H1 (cell line): Measurements from ENCODE around the gene RBM38. TPM values are rescaled to one million over a fixed set of nuclear protein-coding genes. Genes with fewer than 3 reads are reported as not detected.

ENCODE experiments used
- CTCF ChIA-PET: fragments of 300-600 bp; sonication (Branson Sonifier 250); formaldehyde crosslinking; loops from one replicate; lab custom pipeline; 2021; ENCODE audit not compliant: partially characterized antibody; lab: Charles Lee
- POLR2A ChIA-PET: fragments of 300-600 bp; sonication (Branson Sonifier 250); formaldehyde crosslinking; loops from one replicate; lab custom pipeline; 2021; ENCODE audit warnings: inconsistent platforms; ENCODE audit not compliant: partially characterized antibody; lab: Charles Lee
- DNase-seq, 2 experiments: peaks; one replicate each; pipeline versions ENCODE4 v3.0.0 to v3.0.0-alpha.2; 2010 to 2022; ENCODE audit warnings: low spot score in 2 of 2, low read depth in 1 of 2, mixed read lengths in 1 of 2
- FAIRE-seq: peaks from 2 replicates; lab custom pipeline; 2011; peaks lifted over from hg19 to GRCh38; lab: Jason Lieb, UNC
- H2AFZ ChIP-seq: 2 replicates; pipeline ENCODE4 v1.8.1; 2012; ENCODE audit warnings: low read length, inconsistent platforms
- H2AK5ac ChIP-seq: 2 replicates; pipeline ENCODE4 v1.6.1; 2013; ENCODE audit warnings: low read depth, low read length
- H2BK120ac ChIP-seq: replicated peaks from 2 replicates; pipeline ENCODE3; 2013; ENCODE audit warnings: low read depth, low read length, inconsistent platforms
- H2BK12ac ChIP-seq: 2 replicates; pipeline ENCODE4 v1.6.1; 2013; ENCODE audit warnings: low read depth, low read length
- H2BK15ac ChIP-seq: 2 replicates; pipeline ENCODE4 v1.6.1; 2013; ENCODE audit warnings: low read length
- H2BK20ac ChIP-seq: 2 replicates; pipeline ENCODE4 v1.6.1; 2013; ENCODE audit warnings: low read length
- H2BK5ac ChIP-seq: 2 replicates; pipeline ENCODE4 v1.6.1; 2013; ENCODE audit warnings: low read depth, low read length
- H3K14ac ChIP-seq: 2 replicates; pipeline ENCODE4 v1.6.1; 2013; ENCODE audit warnings: inconsistent platforms; ENCODE audit not compliant: insufficient read length
- H3K18ac ChIP-seq: 2 replicates; pipeline ENCODE4 v1.6.1; 2013; ENCODE audit warnings: low read length; ENCODE audit errors: extremely low read depth
- H3K23ac ChIP-seq: 2 replicates; pipeline ENCODE4 v1.6.1; 2013; ENCODE audit warnings: inconsistent platforms; ENCODE audit not compliant: insufficient read length
- H3K23me2 ChIP-seq: 2 replicates; pipeline ENCODE4 v1.6.1; 2013; ENCODE audit warnings: low read depth, low read length
- H3K27ac ChIP-seq: 2 replicates; pipeline ENCODE4 v1.6.1; 2011; ENCODE audit warnings: low read depth, low read length, inconsistent platforms
- H3K27me3 ChIP-seq, 4 experiments: replicated peaks in 1 of 4; 1 replicate in 1 of 4; 2 replicates in 3 of 4; pipeline versions ENCODE4 v1.6.1 to v1.8.1; 2011 to 2013; ENCODE audit warnings: low read length in 3 of 4, mild to moderate bottlenecking in 3 of 4, inconsistent platforms in 2 of 4, mixed read lengths in 2 of 4, moderate library complexity in 1 of 4; ENCODE audit not compliant: control insufficient read depth in 3 of 4, insufficient read depth in 3 of 4; ENCODE audit errors: extremely low read depth in 1 of 4
- H3K36me3 ChIP-seq, 4 experiments: 2 replicates each; pipeline versions ENCODE4 v1.6.1 to v1.8.1; 2011 to 2013; ENCODE audit warnings: mild to moderate bottlenecking in 4 of 4, low read length in 3 of 4, moderate library complexity in 2 of 4, control low read depth in 1 of 4, inconsistent platforms in 1 of 4; ENCODE audit not compliant: insufficient read depth in 4 of 4, control insufficient read depth in 2 of 4
- H3K4ac ChIP-seq: replicated peaks from 2 replicates; pipeline ENCODE3; 2013; ENCODE audit warnings: low read length, low read depth, mixed read lengths, inconsistent platforms; ENCODE audit not compliant: insufficient read length
- H3K4me1 ChIP-seq, 4 experiments: replicated peaks in 1 of 4; 1 replicate in 1 of 4; 2 replicates in 3 of 4; pipeline versions ENCODE4 v1.6.1 to v1.8.1; 2011 to 2013; ENCODE audit warnings: low read length in 3 of 4, inconsistent platforms in 2 of 4, mixed read lengths in 1 of 4; ENCODE audit not compliant: insufficient read depth in 4 of 4, control insufficient read depth in 3 of 4
- H3K4me2 ChIP-seq, 2 experiments: 2 replicates each; pipeline versions ENCODE4 v1.6.1 to v1.8.1; 2011 to 2013; ENCODE audit warnings: low read depth in 2 of 2, low read length in 2 of 2, control low read depth in 1 of 2, inconsistent platforms in 1 of 2, mild to moderate bottlenecking in 1 of 2; ENCODE audit not compliant: insufficient read depth in 1 of 2
- H3K4me3 ChIP-seq, 4 experiments: fragments of 200-600, 300-600 bp in 1 of 4; sonication (generic), shearing (Covaris generic), sonication (Bioruptor Twin) in 1 of 4; 2 replicates each; pipeline versions ENCODE4 v1.5.1 to v1.8.1; 2011 to 2016; ENCODE audit warnings: low read length in 4 of 4, low read depth in 3 of 4, control low read depth in 2 of 4, inconsistent platforms in 2 of 4, mild to moderate bottlenecking in 2 of 4, mixed read lengths in 1 of 4, moderate library complexity in 1 of 4; ENCODE audit not compliant: insufficient read depth in 2 of 4; ENCODE audit errors: extremely low read depth in 1 of 4
- H3K56ac ChIP-seq: replicated peaks from 2 replicates; pipeline ENCODE3; 2013; ENCODE audit warnings: low read depth, mild to moderate bottlenecking, mixed read lengths, low read length, inconsistent platforms; ENCODE audit not compliant: insufficient read length
- H3K79me1 ChIP-seq: 2 replicates; pipeline ENCODE4 v1.6.1; 2013; ENCODE audit warnings: low read depth, low read length, control low read depth
- H3K79me2 ChIP-seq, 2 experiments: 2 replicates each; pipeline versions ENCODE4 v1.6.1 to v1.8.1; 2012 to 2013; ENCODE audit warnings: low read length in 2 of 2, mild to moderate bottlenecking in 2 of 2, inconsistent platforms in 1 of 2; ENCODE audit not compliant: insufficient read depth in 2 of 2, control insufficient read depth in 1 of 2
- H3K9ac ChIP-seq, 4 experiments: replicated peaks in 1 of 4; 1 replicate in 1 of 4; 2 replicates in 3 of 4; pipeline versions ENCODE4 v1.6.1 to v1.8.1; 2011 to 2013; ENCODE audit warnings: low read depth in 3 of 4, low read length in 3 of 4, control low read depth in 2 of 4, mild to moderate bottlenecking in 2 of 4, moderate library complexity in 2 of 4, inconsistent platforms in 1 of 4; ENCODE audit errors: extremely low read depth in 1 of 4
- H3K9me3 ChIP-seq, 2 experiments: 2 replicates each; pipeline versions ENCODE4 v1.6.1 to v1.8.1; 2012 to 2013; ENCODE audit warnings: mild to moderate bottlenecking in 2 of 2, moderate library complexity in 2 of 2, control low read depth in 1 of 2, inconsistent platforms in 1 of 2, low read depth in 1 of 2, low read length in 1 of 2, mixed read lengths in 1 of 2; ENCODE audit not compliant: insufficient read depth in 2 of 2
- H4K20me1 ChIP-seq, 2 experiments: replicated peaks in 1 of 2; 2 replicates each; pipeline versions ENCODE3 to v1.8.1; 2011 to 2013; ENCODE audit warnings: inconsistent platforms in 2 of 2, low read length in 2 of 2, mild to moderate bottlenecking in 1 of 2; ENCODE audit not compliant: insufficient read depth in 2 of 2, control insufficient read depth in 1 of 2
- H4K5ac ChIP-seq: 2 replicates; pipeline ENCODE4 v1.6.1; 2013; ENCODE audit warnings: low read length, low read depth, mixed read lengths, inconsistent platforms; ENCODE audit not compliant: insufficient read length
- H4K8ac ChIP-seq: 2 replicates; pipeline ENCODE4 v1.8.0; 2013; ENCODE audit warnings: mild to moderate bottlenecking, moderate library complexity, low read length, inconsistent platforms; ENCODE audit not compliant: insufficient read depth; ENCODE audit errors: extremely low read depth
- H4K91ac ChIP-seq: replicated peaks from 2 replicates; pipeline ENCODE3; 2013; ENCODE audit warnings: low read length, mixed read lengths, inconsistent platforms; ENCODE audit not compliant: insufficient read length
- CEBPB ChIP-seq: IDR thresholded peaks from 2 replicates; pipeline ENCODE4 v1.6.1; 2012; ENCODE audit warnings: low read depth, low read length
- CREB1 ChIP-seq: IDR thresholded peaks from 2 replicates; pipeline ENCODE4 v1.6.1; 2012; ENCODE audit warnings: inconsistent platforms
- CTBP2 ChIP-seq: IDR thresholded peaks from 2 replicates; pipeline ENCODE4 v1.7.0; 2011; ENCODE audit warnings: borderline replicate concordance, mild to moderate bottlenecking, moderate library complexity, mixed read lengths, low read length; ENCODE audit not compliant: insufficient read depth, insufficient read length
- FOSL1 ChIP-seq: IDR thresholded peaks from 2 replicates; pipeline ENCODE4 v1.6.1; 2011; ENCODE audit warnings: mild to moderate bottlenecking, low read depth, low read length, moderate library complexity; ENCODE audit not compliant: insufficient read depth
- HDAC2 ChIP-seq, 2 experiments: fragments of 300-600 bp in 1 of 2; sonication (generic) in 1 of 2; IDR thresholded peaks; 2 replicates each; pipeline ENCODE4 v1.6.1; 2011 to 2012; ENCODE audit warnings: low read depth in 2 of 2, low read length in 2 of 2, mild to moderate bottlenecking in 2 of 2, moderate library complexity in 2 of 2, borderline replicate concordance in 1 of 2, inconsistent platforms in 1 of 2
- KDM1A ChIP-seq: fragments of 200-600, 300-600 bp; sonication (generic); IDR thresholded peaks from 2 replicates; pipeline ENCODE4 v1.7.1; 2016; ENCODE audit warnings: mild to moderate bottlenecking, low read length, borderline replicate concordance
- PHF8 ChIP-seq: fragments of 200-600 bp; sonication (generic); conservative IDR thresholded peaks from 2 replicates; pipeline ENCODE4 v1.7.1; 2012; ENCODE audit warnings: low read depth, mild to moderate bottlenecking, inconsistent platforms, low read length, moderate library complexity
- POLR2A ChIP-seq, 2 experiments: IDR thresholded peaks; 1 replicate in 1 of 2; 2 replicates in 1 of 2; pipeline ENCODE4 v1.6.1; 2011; ENCODE audit warnings: low read depth in 2 of 2, low read length in 2 of 2, mild to moderate bottlenecking in 2 of 2; ENCODE audit errors: control extremely low read depth in 1 of 2
- TAF1 ChIP-seq: IDR thresholded peaks from 2 replicates; pipeline ENCODE4 v1.6.1; 2011; ENCODE audit warnings: mild to moderate bottlenecking, low read depth, low read length
- YY1 ChIP-seq: IDR thresholded peaks from 2 replicates; pipeline ENCODE4 v1.6.1; 2011; ENCODE audit warnings: low read depth, mild to moderate bottlenecking, low read length
- ZNF274 ChIP-seq: IDR thresholded peaks from 2 replicates; pipeline ENCODE4 v1.7.0; 2012; ENCODE audit warnings: low read length, borderline replicate concordance; ENCODE audit errors: extremely low read depth
- WGBS, 2 experiments: shearing (Covaris generic) in 1 of 2; methylation state at CpG; one replicate each; pipeline versions ENCODE4 v1.1.6 to v1.1.7; 2013 to 2015; ENCODE audit warnings: low lambda C conversion rate in 2 of 2, mixed read lengths in 2 of 2, inconsistent platforms in 1 of 2, low coverage in 1 of 2, missing lambda C conversion rate in 1 of 2; ENCODE audit not compliant: insufficient replicate concordance in 2 of 2, insufficient coverage in 1 of 2, insufficient read length in 1 of 2; ENCODE audit errors: extremely low coverage in 1 of 2, missing lambda C conversion rate in 1 of 2; 5-methylcytosine and 5-hydroxymethylcytosine counted together
- polyA plus RNA-seq, 7 experiments: library from polyadenylated mRNA; depleted of rRNA in 3 of 7; stranded (reverse) in 5 of 7; unstranded in 2 of 7; fragments of >200 nt in 5 of 7; fragments of 200-250 nt in 2 of 7; gene quantifications; 1 replicate in 5 of 7; 2 replicates in 1 of 7; 4 replicates in 1 of 7; pipeline versions ENCODE4 v1.2.1 to v1.2.3, GENCODE V29; 2011 to 2013; ENCODE audit warnings: missing spikeins in 2 of 7, mixed read lengths in 2 of 7
- total RNA-seq: library from RNA; stranded (reverse); fragmentation: NEBNext Ultra II Directional; extraction: Animal tissue kit (Norgen Biotek cat#: 25700); gene quantifications from 2 replicates; pipeline ENCODE4 v1.2.1, GENCODE V29; 2021
- TF ChIP-seq, protein P1 (sequence below): IDR thresholded peaks from 2 replicates; pipeline ENCODE4 v1.6.1; 2011; ENCODE audit warnings: low read length, improper control_type of control experiment

Gene RBM38
- total and polyA plus RNA-seq, 2 of the 8 experiments (the other 6 are each of a cell fraction or from before 2014, with no cell fraction given): 57.7 to 109 TPM

- Histone ChIP-seq H3K18ac (no peak overlapping the region), H3K23me2 (no peaks in the 10 kb centered on the region), H4K20me1 (peaks cover 0 to 3% of the 10 kb centered on the region in 2 experiments), H2BK12ac (no peak overlapping the region), H3K27ac (no peak overlapping the region), H2AK5ac (no peak overlapping the region), H3K79me1 (peaks cover 3% of the 10 kb centered on the region; the same call in 1 of the 2 replicates), H3K79me2 (no peaks in the 10 kb centered on the region), H3K9me3 (no peaks in the 10 kb centered on the region), H3K9ac (no peak overlapping the region), H3K14ac (no peak overlapping the region), H3K4ac (no peak overlapping the region), H4K8ac (peak overlapping the region; percentile 7; the same call in 1 of the 2 replicates), H2BK120ac (no peak overlapping the region), H3K56ac (no peak overlapping the region), H2AFZ (no peak overlapping the region), H2BK5ac (no peak overlapping the region), H4K5ac (no peak overlapping the region), H3K4me1 (no peaks in the 10 kb centered on the region), H3K4me3 (no peak overlapping the region), H3K27me3 (no peaks in the 10 kb centered on the region), H2BK20ac (no peak overlapping the region), H3K23ac (no peak overlapping the region), H4K91ac (no peak overlapping the region), H3K4me2 (no peak overlapping the region), H3K36me3 (peaks cover 1 to 19% (median 15%) of the 10 kb centered on the region in 4 experiments; a peak in 6 of 8 replicates), H2BK15ac (no peak overlapping the region)
- no peak for FAIRE-seq
- WGBS, 2 experiments: 84% methylated on average over 10 of the region's 10 CpGs; no CpG with 5 or more reads in 1 of the 2 experiments
- DNase-seq: no peak
- CTCF ChIA-PET: interaction anchor here (0.8 to 3.3 kb wide), 12 partner anchors 10 to 288 kb away, joined by 3 to 13 read pairs (median 4); no protein-coding TSS in a partner anchor
- POLR2A ChIA-PET: no interaction called here
- TF ChIP-seq, protein P1, sequence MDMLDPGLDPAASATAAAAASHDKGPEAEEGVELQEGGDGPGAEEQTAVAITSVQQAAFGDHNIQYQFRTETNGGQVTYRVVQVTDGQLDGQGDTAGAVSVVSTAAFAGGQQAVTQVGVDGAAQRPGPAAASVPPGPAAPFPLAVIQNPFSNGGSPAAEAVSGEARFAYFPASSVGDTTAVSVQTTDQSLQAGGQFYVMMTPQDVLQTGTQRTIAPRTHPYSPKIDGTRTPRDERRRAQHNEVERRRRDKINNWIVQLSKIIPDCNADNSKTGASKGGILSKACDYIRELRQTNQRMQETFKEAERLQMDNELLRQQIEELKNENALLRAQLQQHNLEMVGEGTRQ: no peak
- TF ChIP-seq YY1: no peak
- TF ChIP-seq FOSL1: no peak
- no peak for TF ChIP-seq CREB1
- no peak for TF ChIP-seq CTBP2
- TF ChIP-seq PHF8: no peak
- TF ChIP-seq ZNF274: no peak
- no peak for TF ChIP-seq HDAC2 (IDR thresholded peaks at IDR 0.05; ENCODE audit: borderline replicate concordance in 1 of 2, low read depth in 2 of 2, low read length in 2 of 2)
- no peak for TF ChIP-seq CEBPB
- no peak for TF ChIP-seq TAF1
- TF ChIP-seq POLR2A (IDR thresholded peaks at IDR 0.05; ENCODE audit: control extremely low read depth in 1 of 2, low read depth in 2 of 2, low read length in 2 of 2): no peak
- no peak for TF ChIP-seq KDM1A
Observed at GRCh38 chr20:57380081-57380750, 11.0 kb upstream of the RBM38 start.
